Ovary (tissue), 9 donors: ENCODE data around the gene KLHL9. TPM values are rescaled to one million over a fixed set of nuclear protein-coding genes. Genes with fewer than 3 reads are reported as not detected.

Experiments
- DNase-seq, 5 donors: peaks; one replicate each; pipeline ENCODE4 v3.0.0-alpha.2; 2019 to 2020
- H3K27ac ChIP-seq, 2 donors: fragments of 200-600 bp; one replicate each; pipeline versions ENCODE4 v1.5.1 to v1.8.0; 2019 to 2022
- H3K27me3 ChIP-seq: fragments of 200-600 bp; one replicate; pipeline ENCODE4 v1.8.0; 2022
- H3K36me3 ChIP-seq: fragments of 200-600 bp; sonication (generic); one replicate; pipeline ENCODE4 v1.5.1; 2019
- H3K4me1 ChIP-seq: one replicate; pipeline ENCODE4 v1.8.1; 2013; ENCODE audit warnings: mild to moderate bottlenecking, moderate library complexity; ENCODE audit not compliant: insufficient read depth
- H3K4me3 ChIP-seq: fragments of 200-600 bp; sonication (generic); one replicate; pipeline ENCODE4 v1.5.1; 2017
- H3K9me3 ChIP-seq, 2 donors: fragments of 200-600 bp in 1 of 2; sonication (generic) in 1 of 2; one replicate each; pipeline versions ENCODE4 v1.5.1 to v1.8.1; 2013 to 2019; ENCODE audit warnings: mild to moderate bottlenecking in 1 of 2, moderate library complexity in 1 of 2
- EP300 ChIP-seq: sonication (generic); formaldehyde crosslinking; IDR thresholded peaks from one replicate; pipeline ENCODE4 v1.6.1; 2017; ENCODE audit warnings: antibody characterized with exemption
- POLR2A ChIP-seq: fragments of 450-650 bp; IDR thresholded peaks from one replicate; pipeline ENCODE4 v1.6.1; 2017; ENCODE audit warnings: antibody characterized with exemption, mild to moderate bottlenecking, moderate library complexity
- WGBS, 3 donors: extraction: QIAGEN DNeasy Blood & Tissue Kit in 1 of 3; methylation state at CpG; one replicate each; pipeline versions ENCODE4 v1.1.5 to v1.1.7; 2013 to 2017; 5-methylcytosine and 5-hydroxymethylcytosine counted together
- intact Hi-C, 4 donors: fragments of 100-400 bp; cut with DNase I; formaldehyde crosslinking; loops; one replicate each; pipeline versions ENCODE4 v1.11.0 to v1.15.1; 2022 to 2023
- polyA plus RNA-seq, 2 donors: library from polyadenylated mRNA; stranded (reverse); fragments of 200-250 nt in 1 of 2; fragments of 350-450 nt in 1 of 2; fragmentation: Illumina TruSeq in 1 of 2; extraction: RNeasy Lipid Tissue Mini Kit (QIAGEN cat#74804) in 1 of 2; gene quantifications; one replicate each; pipeline ENCODE4 v1.2.3, GENCODE V29; 2013 to 2014
- total RNA-seq, 7 donors: library from RNA; depleted of rRNA in 2 of 7; stranded (reverse); fragments of >200 nt in 2 of 7; fragmentation: NEBNext Ultra II Directional in 3 of 7; extraction: Animal tissue kit (Norgen Biotek cat#: 25700) in 3 of 7; gene quantifications; one replicate each; pipeline versions ENCODE4 v1.1.0 to v1.2.4, GENCODE V29; 2016 to 2023
- TF ChIP-seq, protein P1 (sequence below), 3 donors: fragments of 450-650 bp in 2 of 3; fragments of 200-600 bp in 1 of 3; IDR thresholded peaks; one replicate each; pipeline versions ENCODE4 v1.5.1 to v1.8.0; 2016 to 2022; ENCODE audit warnings: antibody characterized with exemption in 3 of 3, mild to moderate bottlenecking in 1 of 3
- donor health status: DM: no; HTN: no; CAD: no; lungs with moderate emphysema.
- donor health status: DM: no; HTN: no; CAD: no.
- donor health status: Bipolar disorder and iron deficiency.
- donor health status: DM: yes; HTN: yes; CAD: no.
- donor health status: DM: no; HTN: no; CAD: no.
- donor health status: DM: yes; HTN: yes; CAD: no.

Gene KLHL9
- total and polyA plus RNA-seq, 9 donors = 14.3 to 35.9 (median 28.5) TPM

DNA sequence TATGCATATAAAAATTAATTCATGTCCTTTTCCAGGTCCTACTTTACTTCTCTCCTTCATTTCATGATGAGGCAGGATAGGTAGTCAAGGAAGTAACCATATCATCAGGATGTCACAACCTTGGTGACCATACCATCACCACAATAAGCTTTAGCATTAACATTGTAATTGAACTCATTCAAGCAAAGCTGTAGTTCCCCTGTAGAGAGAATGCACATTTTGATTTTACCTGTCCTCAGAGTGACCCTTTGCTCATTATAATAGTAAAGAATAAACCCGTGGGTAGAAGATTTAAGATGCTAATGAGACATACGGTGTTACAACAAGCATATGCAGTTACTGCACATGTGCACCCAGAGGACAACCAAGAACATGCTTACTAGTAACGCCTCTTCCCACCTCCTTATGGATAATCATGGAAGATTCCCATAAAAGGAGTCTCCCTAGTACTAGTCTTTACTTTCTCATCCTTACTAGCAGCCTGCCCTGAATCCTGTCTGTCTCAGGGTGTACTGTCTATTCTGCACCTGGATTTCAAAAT, 13.3 kb upstream of the KLHL9 start:
- WGBS, 3 donors = 70 to 74% (median 71%) methylated on average over 3 of the region's 3 CpGs

DNA sequence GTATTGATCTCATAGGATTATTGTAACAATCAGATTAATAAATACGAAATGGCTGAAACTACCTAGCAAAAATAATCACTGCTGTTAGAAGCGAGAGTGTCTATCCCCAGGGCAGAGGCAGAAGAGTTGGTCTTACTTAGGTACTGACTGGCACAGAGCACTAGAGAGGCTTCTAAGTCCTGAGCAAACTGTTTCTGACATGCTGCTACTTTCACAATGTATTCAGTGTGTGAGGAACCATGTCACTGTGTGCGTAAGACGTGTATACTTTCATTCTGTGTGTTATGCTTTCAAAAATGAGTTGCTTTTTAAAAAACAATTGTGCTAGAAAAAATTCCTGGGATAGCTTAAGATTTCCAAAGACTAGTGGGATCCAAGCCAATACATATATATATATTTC, 5.5 kb upstream of the KLHL9 start:
- Histone ChIP-seq H3K4me1 (no peaks in the 10 kb centered on the region), H3K9me3 (no peaks in the 10 kb centered on the region), H3K4me3 (no peak overlapping the region), H3K27ac (no peak overlapping the region), H3K27me3 (no peaks in the 10 kb centered on the region), H3K36me3 (no peaks in the 10 kb centered on the region)
- TF ChIP-seq POLR2A (no peak), EP300 (no peak)
- TF ChIP-seq, protein P1, sequence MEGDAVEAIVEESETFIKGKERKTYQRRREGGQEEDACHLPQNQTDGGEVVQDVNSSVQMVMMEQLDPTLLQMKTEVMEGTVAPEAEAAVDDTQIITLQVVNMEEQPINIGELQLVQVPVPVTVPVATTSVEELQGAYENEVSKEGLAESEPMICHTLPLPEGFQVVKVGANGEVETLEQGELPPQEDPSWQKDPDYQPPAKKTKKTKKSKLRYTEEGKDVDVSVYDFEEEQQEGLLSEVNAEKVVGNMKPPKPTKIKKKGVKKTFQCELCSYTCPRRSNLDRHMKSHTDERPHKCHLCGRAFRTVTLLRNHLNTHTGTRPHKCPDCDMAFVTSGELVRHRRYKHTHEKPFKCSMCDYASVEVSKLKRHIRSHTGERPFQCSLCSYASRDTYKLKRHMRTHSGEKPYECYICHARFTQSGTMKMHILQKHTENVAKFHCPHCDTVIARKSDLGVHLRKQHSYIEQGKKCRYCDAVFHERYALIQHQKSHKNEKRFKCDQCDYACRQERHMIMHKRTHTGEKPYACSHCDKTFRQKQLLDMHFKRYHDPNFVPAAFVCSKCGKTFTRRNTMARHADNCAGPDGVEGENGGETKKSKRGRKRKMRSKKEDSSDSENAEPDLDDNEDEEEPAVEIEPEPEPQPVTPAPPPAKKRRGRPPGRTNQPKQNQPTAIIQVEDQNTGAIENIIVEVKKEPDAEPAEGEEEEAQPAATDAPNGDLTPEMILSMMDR (IDR thresholded peaks at IDR 0.05) = no peak
- WGBS, 3 donors = 91 to 97% (median 91%) methylated on average over 4 of the region's 4 CpGs
- no peak for DNase-seq
- intact Hi-C loops = no loop called here

More for the DNA sequence above, 13.3 kb upstream of the KLHL9 start:
- no peak overlapping the region for H3K4me3 ChIP-seq
- no peaks in the 10 kb centered on the region for H3K27me3 ChIP-seq
- no peaks in the 10 kb centered on the region for H3K4me1 ChIP-seq
- H3K36me3 ChIP-seq = no peaks in the 10 kb centered on the region
- intact Hi-C loops = no loop called here
- no peaks in the 10 kb centered on the region for H3K9me3 ChIP-seq
- H3K27ac ChIP-seq = no peak overlapping the region
- no peak for DNase-seq
- TF ChIP-seq, protein P1 (IDR thresholded peaks at IDR 0.05) = no peak
- no peak for TF ChIP-seq EP300
- TF ChIP-seq POLR2A = no peak

DNA sequence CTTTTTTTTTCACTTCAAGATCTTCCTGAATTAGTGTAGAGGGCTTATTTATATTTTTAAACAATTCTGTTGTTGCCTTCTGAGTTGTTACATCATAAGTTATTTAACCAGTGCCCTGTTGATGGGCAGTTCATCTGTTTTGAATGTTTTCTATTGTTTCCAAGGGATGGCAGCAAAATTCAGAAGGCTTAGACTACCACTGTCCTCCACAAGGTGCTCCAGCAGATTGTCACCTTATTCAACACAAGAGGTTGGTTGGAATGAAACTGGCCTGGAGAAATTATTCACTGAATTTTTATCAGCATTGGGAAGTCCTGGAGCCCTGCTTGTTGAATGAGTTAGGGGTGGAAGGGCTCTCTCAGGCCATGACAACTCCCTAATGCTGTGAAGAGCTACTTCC, 1.3 kb upstream of the KLHL9 start:
- no peaks in the 10 kb centered on the region for H3K36me3 ChIP-seq
- intact Hi-C loops = no loop called here
- H3K4me3 ChIP-seq = no peak overlapping the region
- no peaks in the 10 kb centered on the region for H3K9me3 ChIP-seq
- H3K4me1 ChIP-seq = peaks cover 8% of the 10 kb centered on the region
- DNase-seq = no peak
- TF ChIP-seq, protein P1 (IDR thresholded peaks at IDR 0.05) = no peak
- no peak for TF ChIP-seq POLR2A
- no peak for TF ChIP-seq EP300
- no peaks in the 10 kb centered on the region for H3K27me3 ChIP-seq
- no peak overlapping the region for H3K27ac ChIP-seq

DNA sequence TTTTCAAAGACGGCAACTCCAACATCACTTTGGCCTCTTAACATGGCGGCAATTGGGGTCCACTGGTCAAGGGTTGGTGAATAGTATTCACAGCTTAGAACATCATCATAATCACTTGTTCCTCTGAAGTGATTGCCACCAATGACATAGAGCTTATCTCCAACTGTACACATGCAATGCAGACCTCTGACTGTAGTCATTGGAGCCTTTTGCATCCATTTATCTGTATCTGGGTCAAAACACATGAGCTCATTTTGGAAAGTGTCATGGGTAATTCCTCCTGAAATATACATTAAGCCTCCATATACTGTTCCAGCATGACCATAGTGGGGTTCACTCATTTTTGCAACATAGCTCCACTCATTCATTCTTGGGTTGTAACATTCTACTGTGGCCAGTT, 2.0 kb downstream of the KLHL9 start:
- no peaks in the 10 kb centered on the region for H3K27me3 ChIP-seq
- DNase-seq = no peak
- intact Hi-C loops = no loop called here
- peaks cover 9% of the 10 kb centered on the region for H3K4me1 ChIP-seq
- no peaks in the 10 kb centered on the region for H3K9me3 ChIP-seq
- 96 to 97% (median 97%) methylated on average over 2 of the region's 2 CpGs for WGBS, 3 donors
- no peak for TF ChIP-seq POLR2A
- no peak for TF ChIP-seq EP300
- TF ChIP-seq, protein P1 (IDR thresholded peaks at IDR 0.05) = no peak
- no peak overlapping the region for H3K4me3 ChIP-seq
- no peaks in the 10 kb centered on the region for H3K36me3 ChIP-seq
- H3K27ac ChIP-seq = no peak overlapping the region
